GM19395 (cell line): ENCODE measurements around the gene RPS27.
A peak's percentile ranks its signal among the peaks of the same experiment; 100 is the strongest.

ENCODE experiments used
- ATAC-seq: cut with Tn5 transposase; IDR thresholded peaks from one replicate; pipeline ENCODE4 v1.9.1; 2021; ENCODE audit warnings: mild to moderate bottlenecking, moderate library complexity; ENCODE audit not compliant: unreplicated experiment

RPS27 gene

GRCh38 chr1:153990468-153991150 lies at the start of gene RPS27:
TSS of gene RPS27 (plus strand) at chr1:153990762. CDS start at chr1:153990797, 35 bp downstream.
- peak; percentile 61 for ATAC-seq

- no peak for ATAC-seq
Measured at GRCh38 chr1:153941826-153942725, 48.5 kb upstream of the RPS27 start.

GRCh38 chr1:153942766-153943549 lies 47.6 kb upstream of the RPS27 start:
- no peak for ATAC-seq

GRCh38 chr1:153944005-153944826 lies 46.3 kb upstream of the RPS27 start:
- no peak for ATAC-seq

GRCh38 chr1:153944827-153945117 lies 45.8 kb upstream of the RPS27 start:
- ATAC-seq: no peak

GRCh38 chr1:153945131-153945794 lies 45.3 kb upstream of the RPS27 start:
- ATAC-seq: peak; percentile 40

- ATAC-seq: peak; percentile 71
Measured at GRCh38 chr1:153945795-153946621, 44.6 kb upstream of the RPS27 start.

- ATAC-seq: peak; percentile 62
Measured at GRCh38 chr1:153946622-153947241, 43.8 kb upstream of the RPS27 start, which contains the start of gene DENND4B. TSS of gene DENND4B (minus strand) at chr1:153946718. CDS start at chr1:153944374, 2,344 bp downstream.

- ATAC-seq: no peak
Measured at GRCh38 chr1:153951183-153951582, 39.4 kb upstream of the RPS27 start.

- no peak for ATAC-seq
Measured at GRCh38 chr1:153951801-153952200, 38.8 kb upstream of the RPS27 start.

- no peak for ATAC-seq
Measured at GRCh38 chr1:153953859-153954365, 36.6 kb upstream of the RPS27 start.

- no peak for ATAC-seq
Measured at GRCh38 chr1:153954826-153955225, 35.7 kb upstream of the RPS27 start.

- ATAC-seq: no peak
Measured at GRCh38 chr1:153956997-153957715, 33.4 kb upstream of the RPS27 start.

GRCh38 chr1:153957744-153958110 lies 32.8 kb upstream of the RPS27 start:
- ATAC-seq: peak; percentile 23

GRCh38 chr1:153958111-153958960 lies 32.2 kb upstream of the RPS27 start, which contains the start of gene CRTC2:
TSS of gene CRTC2 (minus strand) at chr1:153958612. CDS start at chr1:153958497, 115 bp downstream.
- peak; percentile 84 for ATAC-seq

GRCh38 chr1:153958961-153959260 lies 31.7 kb upstream of the RPS27 start:
- no peak for ATAC-seq

GRCh38 chr1:153959454-153959853 lies 31.1 kb upstream of the RPS27 start:
- no peak for ATAC-seq
